Neural cell (in vitro differentiated cells): ENCODE measurements around the gene TPRKB. TPM values are rescaled to one million over a fixed set of nuclear protein-coding genes. Genes with fewer than 3 reads are reported as not detected.

Experiments used
- H2AFZ ChIP-seq: fragments of 200-600, 300-800 bp; sonication (generic), shearing (Covaris generic); 2 replicates; pipeline ENCODE4 v1.6.0; 2014; ENCODE audit warnings: low read depth, mild to moderate bottlenecking, antibody characterized with exemption, low read length, moderate library complexity
- H3F3A ChIP-seq: fragments of 200-600 bp; shearing (Covaris generic); 2 replicates; pipeline ENCODE4 v1.6.1; 2016; ENCODE audit warnings: mild to moderate bottlenecking, moderate library complexity, mixed read lengths, antibody characterized with exemption, low read length; ENCODE audit not compliant: insufficient read depth, poor library complexity, severe bottlenecking
- H3K27ac ChIP-seq: fragments of 200-600, 300-800 bp; sonication (generic), shearing (Covaris generic); 2 replicates; pipeline ENCODE4 v1.5.1; 2014; ENCODE audit warnings: mild to moderate bottlenecking, low read length, moderate library complexity
- H3K27me3 ChIP-seq: fragments of 300-800, 200-600 bp; sonication (generic), shearing (Covaris generic); 2 replicates; pipeline ENCODE4 v1.6.0; 2014; ENCODE audit warnings: mild to moderate bottlenecking, low read depth, low read length, moderate library complexity; ENCODE audit not compliant: insufficient read depth
- H3K36me3 ChIP-seq: fragments of 300-800, 200-600 bp; sonication (generic), shearing (Covaris generic); 2 replicates; pipeline ENCODE4 v1.5.1; 2014; ENCODE audit warnings: mild to moderate bottlenecking, antibody characterized with exemption, low read length, moderate library complexity; ENCODE audit not compliant: insufficient read depth
- H3K4me2 ChIP-seq: fragments of 300-800, 200-600 bp; sonication (generic), shearing (Covaris generic); 2 replicates; pipeline ENCODE4 v1.6.0; 2014; ENCODE audit warnings: mild to moderate bottlenecking, low read length
- H3K4me3 ChIP-seq: fragments of 300-800, 200-600 bp; sonication (generic), shearing (Covaris generic); 2 replicates; pipeline ENCODE4 v1.5.1; 2014; ENCODE audit warnings: mild to moderate bottlenecking, low read length, moderate library complexity
- H3K79me2 ChIP-seq: fragments of 200-600 bp; shearing (Covaris generic); replicated peaks from 2 replicates; pipeline ENCODE4 v1.6.0; 2014; ENCODE audit warnings: mild to moderate bottlenecking, low read length, moderate library complexity; ENCODE audit not compliant: insufficient read depth
- H3K9ac ChIP-seq: fragments of 300-800, 200-600 bp; sonication (generic), shearing (Covaris generic); 2 replicates; pipeline ENCODE4 v1.6.1; 2016; ENCODE audit warnings: mild to moderate bottlenecking, low read length, mixed read lengths
- H3K9me2 ChIP-seq: fragments of 200-600 bp; shearing (Covaris generic); 2 replicates; pipeline ENCODE4 v1.6.1; 2016; ENCODE audit warnings: mild to moderate bottlenecking, low read length, mixed read lengths; ENCODE audit not compliant: insufficient read depth
- H3K9me3 ChIP-seq: fragments of 200-600, 300-800 bp; sonication (generic), shearing (Covaris generic); 2 replicates; pipeline ENCODE4 v1.6.1; 2016; ENCODE audit warnings: mild to moderate bottlenecking, mixed run types, low read length, moderate library complexity, mixed read lengths
- H4K20me1 ChIP-seq: fragments of 200-600 bp; shearing (Covaris generic); 2 replicates; pipeline ENCODE4 v1.6.1; 2016; ENCODE audit warnings: mild to moderate bottlenecking, mixed run types; ENCODE audit not compliant: insufficient read depth
- CTCF ChIP-seq: fragments of 450-650 bp; IDR thresholded peaks from 2 replicates; pipeline ENCODE4 v1.5.1; 2014; ENCODE audit warnings: antibody characterized with exemption, mild to moderate bottlenecking, moderate library complexity; ENCODE audit not compliant: poor library complexity, severe bottlenecking
- EP300 ChIP-seq: fragments of 450-650 bp; conservative IDR thresholded peaks from 2 replicates; pipeline ENCODE4 v1.6.1; 2014; ENCODE audit warnings: antibody characterized with exemption, mild to moderate bottlenecking, moderate library complexity; ENCODE audit not compliant: poor library complexity, severe bottlenecking
- EZH2 ChIP-seq: fragments of 200-600, 300-800 bp; shearing (Covaris generic), sonication (generic); IDR thresholded peaks from 2 replicates; pipeline ENCODE4 v1.6.1; 2014; ENCODE audit warnings: antibody characterized with exemption, low read length, borderline replicate concordance, mild to moderate bottlenecking; ENCODE audit not compliant: insufficient read depth, poor library complexity, severe bottlenecking
- POLR2AphosphoS5 ChIP-seq: IDR thresholded peaks from 2 replicates; pipeline ENCODE4 v1.6.1; 2012
- REST ChIP-seq: IDR thresholded peaks from 2 replicates; pipeline ENCODE4 v1.6.1; 2012; ENCODE audit warnings: borderline replicate concordance
- SMC3 ChIP-seq: fragments of 450-650 bp; conservative IDR thresholded peaks from 2 replicates; pipeline ENCODE4 v1.6.1; 2014; ENCODE audit warnings: antibody characterized with exemption, mild to moderate bottlenecking, moderate library complexity; ENCODE audit not compliant: poor library complexity
- polyA plus RNA-seq: library from polyadenylated mRNA; depleted of rRNA; stranded (reverse); fragments of >200 nt; gene quantifications from 2 replicates; pipeline ENCODE4 v1.2.3, GENCODE V29; 2014

The TPRKB gene
- polyA plus RNA-seq, 1 donor from 2014 or later: 162 TPM

- Histone ChIP-seq H3K36me3 (no peaks in the 10 kb centered on the region), H3K9me2 (no peaks in the 10 kb centered on the region), H3K4me2 (no peak overlapping the region), H3K9me3 (no peaks in the 10 kb centered on the region), H3K79me2 (no peaks in the 10 kb centered on the region), H4K20me1 (no peaks in the 10 kb centered on the region), H2AFZ (no peak overlapping the region), H3K9ac (no peak overlapping the region), H3F3A (no peaks in the 10 kb centered on the region), H3K4me3 (no peak overlapping the region), H3K27me3 (no peaks in the 10 kb centered on the region), H3K27ac (no peak overlapping the region)
- no peak for TF ChIP-seq SMC3
- no peak for TF ChIP-seq POLR2AphosphoS5
- no peak for TF ChIP-seq CTCF
- no peak for TF ChIP-seq EZH2
- no peak for TF ChIP-seq EP300
- TF ChIP-seq REST: no peak
These were observed 9.1 kb upstream of the TPRKB start for GRCh38 chr2:73746015-73746876.

GRCh38 chr2:73740767-73741166 is 3.6 kb upstream of the TPRKB start:
- no peaks in the 10 kb centered on the region for H3K9me2 ChIP-seq
- H3K79me2 ChIP-seq: peaks cover 8% of the 10 kb centered on the region
- no peaks in the 10 kb centered on the region for H3K27me3 ChIP-seq
- TF ChIP-seq REST (no peak), EZH2 (no peak)
- no peak overlapping the region for H3K9ac ChIP-seq
- no peak overlapping the region for H3K4me3 ChIP-seq
- no peaks in the 10 kb centered on the region for H3K36me3 ChIP-seq
- H4K20me1 ChIP-seq: no peaks in the 10 kb centered on the region
- no peaks in the 10 kb centered on the region for H3K9me3 ChIP-seq
- no peak overlapping the region for H3K27ac ChIP-seq
- H3F3A ChIP-seq: no peaks in the 10 kb centered on the region
- no peak overlapping the region for H3K4me2 ChIP-seq
- no peak overlapping the region for H2AFZ ChIP-seq
